Fibroblast of the conjunctiva (primary cell): Measurements from ENCODE around the gene MGAT5B.
"Not testable (repeated sequence)": the region's sequence is repeated elsewhere in the genome, so short reads cannot be mapped to it uniquely, and the experiment has no call there.

Experiments
- DNase-seq: peaks from one replicate; pipeline ENCODE4 v3.0.0-alpha.2; 2010; ENCODE audit warnings: low read depth

Gene MGAT5B

DNA sequence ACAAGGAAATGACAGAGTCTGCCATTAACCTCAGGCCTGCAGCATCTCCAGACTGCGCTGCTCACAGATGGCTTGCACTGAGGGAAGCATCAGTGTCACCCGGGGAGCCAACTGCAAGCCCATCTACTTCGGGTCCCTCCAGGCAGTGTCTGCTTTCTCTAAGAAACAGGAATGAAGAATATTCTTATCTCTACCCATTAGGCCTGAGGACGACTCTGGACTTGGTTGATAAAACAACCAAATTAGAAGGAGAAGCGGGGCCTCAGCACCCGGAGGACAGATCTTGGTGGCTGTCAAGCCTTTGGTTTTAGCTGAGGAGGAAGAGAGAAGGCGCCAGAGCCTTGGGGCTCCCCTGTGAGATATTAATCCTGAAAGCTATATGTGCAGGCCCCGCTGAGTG, 19.5 kb upstream of the MGAT5B start:
- DNase-seq, result no peak

DNA sequence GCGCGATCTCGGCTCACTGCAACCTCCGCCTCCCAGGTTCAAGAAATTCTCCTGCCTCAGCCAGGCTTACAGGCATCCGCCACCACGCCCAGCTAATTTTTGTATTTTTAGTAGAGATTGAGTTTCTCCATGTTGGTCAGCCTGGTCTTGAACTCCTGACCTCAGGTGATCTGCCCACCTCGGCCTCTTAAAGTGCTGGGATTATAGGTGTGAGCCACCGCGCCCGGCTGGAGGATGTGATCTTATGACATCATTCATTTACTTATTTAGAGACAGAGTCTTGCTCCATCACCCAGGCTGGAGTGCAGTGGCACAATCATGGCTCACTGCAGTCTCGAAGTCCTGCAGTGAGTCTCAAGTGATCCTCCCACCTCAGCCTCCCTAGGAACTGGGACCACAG, 19.0 kb upstream of the MGAT5B start:
- not testable (repeated sequence) for DNase-seq

- DNase-seq, result no peak
Measured at GRCh38 chr17:76852843-76853242, 15.4 kb upstream of the MGAT5B start.

GRCh38 chr17:76855105-76855504, 13.1 kb upstream of the MGAT5B start:
- DNase-seq, result no peak

GRCh38 chr17:76862079-76862478, 6.1 kb upstream of the MGAT5B start:
- DNase-seq, result no peak

DNA sequence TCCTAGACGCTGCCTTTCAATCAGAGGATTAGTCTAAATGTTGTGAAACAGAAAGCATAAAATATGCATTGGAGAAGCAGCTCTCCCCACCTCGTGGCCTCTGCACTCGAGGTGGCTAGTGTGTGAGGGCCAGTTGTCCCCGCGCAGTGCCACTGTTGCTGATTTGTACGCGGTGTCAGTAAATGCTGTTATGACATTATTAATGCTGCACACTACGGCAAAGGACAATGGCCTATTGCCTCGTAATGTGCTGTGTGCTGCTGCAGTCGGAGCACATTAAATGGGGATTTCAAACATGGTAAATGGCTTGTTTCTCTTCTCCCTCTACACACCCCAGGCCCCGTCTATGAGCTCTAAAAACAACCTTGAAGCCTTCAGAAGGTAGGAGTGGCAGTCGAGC, 5.7 kb upstream of the MGAT5B start:
- DNase-seq, result no peak

- no peak for DNase-seq
Measured at GRCh38 chr17:76864024-76864423, 4.2 kb upstream of the MGAT5B start.

DNA sequence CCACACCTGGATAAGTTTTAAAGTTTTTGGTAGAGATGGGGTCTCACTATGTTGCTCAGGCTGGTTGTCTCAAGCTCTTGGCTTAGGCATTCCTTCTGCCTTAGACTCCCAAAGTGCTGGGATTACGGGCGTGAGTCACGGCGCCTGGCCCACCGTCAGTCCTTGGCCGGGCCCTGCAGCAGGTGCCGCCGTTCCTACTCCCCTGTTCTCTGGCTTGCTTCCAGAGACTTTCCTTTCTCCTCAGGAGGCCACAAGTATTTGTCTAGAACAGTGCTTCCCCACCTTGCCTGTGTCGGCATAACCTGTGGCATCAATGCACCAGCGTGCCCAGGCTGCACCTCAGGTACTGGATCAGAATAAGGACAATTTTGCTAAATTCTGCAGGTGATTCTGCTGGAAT, 3.0 kb upstream of the MGAT5B start:
- DNase-seq, result no peak

DNA sequence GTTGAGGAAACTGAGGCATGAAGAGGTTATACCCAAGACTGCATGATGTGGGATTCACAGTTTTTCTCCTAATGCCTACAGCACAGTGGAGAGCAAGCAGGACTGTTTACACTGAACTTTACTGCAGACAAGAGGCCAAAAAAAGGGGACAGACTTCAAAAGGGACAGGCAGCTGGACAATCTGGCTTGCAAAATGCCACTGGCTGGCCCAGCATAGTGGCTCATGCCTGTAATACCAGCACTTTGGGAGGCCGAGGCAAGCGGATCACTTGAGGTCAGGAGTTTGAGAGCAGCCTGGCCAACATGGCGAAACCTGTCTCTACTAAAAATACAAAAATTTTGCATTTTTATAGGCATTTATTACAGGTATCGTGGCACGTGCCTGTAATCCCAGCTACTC, 2.0 kb upstream of the MGAT5B start:
- no peak for DNase-seq

GRCh38 chr17:76866774-76867577, 1.2 kb upstream of the MGAT5B start:
- no peak for DNase-seq

GRCh38 chr17:76867578-76868175, 527 bp upstream of the MGAT5B start:
- DNase-seq, result peak; percentile 8

- DNase-seq, result no peak
Measured at GRCh38 chr17:76868669-76869495, 678 bp downstream of the MGAT5B start.

DNA sequence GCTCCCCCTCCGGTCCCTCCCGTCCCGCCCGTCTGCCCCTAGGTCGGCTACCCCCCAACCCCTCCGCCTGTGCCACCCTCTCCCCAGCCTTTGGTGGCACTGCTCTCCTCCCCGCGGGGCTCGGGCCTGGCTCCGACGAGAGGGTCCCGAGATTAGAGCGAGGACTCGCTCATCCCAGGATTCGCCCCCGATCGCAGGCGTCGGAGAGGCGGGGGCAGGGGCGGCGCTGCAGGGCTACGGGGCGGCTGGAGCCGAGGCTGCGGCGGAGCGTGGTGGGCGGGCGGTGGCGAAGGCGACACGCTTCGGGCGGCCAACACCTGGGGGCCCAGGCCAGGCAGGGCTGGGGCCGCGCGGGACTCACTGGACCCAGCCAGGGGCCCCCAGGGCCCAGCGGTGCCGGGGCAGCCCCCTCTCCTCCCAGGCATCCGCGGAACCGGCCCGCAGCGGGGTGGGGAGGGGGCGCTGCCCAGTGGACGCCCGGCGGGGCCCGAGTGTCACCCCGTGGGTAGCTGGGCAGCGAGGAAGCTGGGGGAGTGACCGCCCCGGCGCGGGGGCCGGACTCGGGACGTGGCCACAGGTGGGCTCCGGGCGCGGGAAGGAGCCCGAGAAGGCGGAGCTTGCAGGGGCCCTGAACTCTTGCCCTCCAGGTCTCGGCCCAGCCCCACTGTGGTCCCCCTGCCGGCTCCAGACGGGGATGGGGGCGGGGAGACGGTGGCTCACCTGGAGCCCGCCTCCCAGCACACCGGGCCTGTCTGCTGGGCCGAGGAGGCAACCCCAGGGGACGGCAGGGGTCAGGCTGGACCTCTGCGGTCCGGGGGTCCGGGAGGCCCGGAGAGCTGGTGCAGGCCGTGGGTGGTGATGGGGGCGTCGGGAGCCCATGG, 1.5 kb downstream of the MGAT5B start:
- no peak for DNase-seq

DNA sequence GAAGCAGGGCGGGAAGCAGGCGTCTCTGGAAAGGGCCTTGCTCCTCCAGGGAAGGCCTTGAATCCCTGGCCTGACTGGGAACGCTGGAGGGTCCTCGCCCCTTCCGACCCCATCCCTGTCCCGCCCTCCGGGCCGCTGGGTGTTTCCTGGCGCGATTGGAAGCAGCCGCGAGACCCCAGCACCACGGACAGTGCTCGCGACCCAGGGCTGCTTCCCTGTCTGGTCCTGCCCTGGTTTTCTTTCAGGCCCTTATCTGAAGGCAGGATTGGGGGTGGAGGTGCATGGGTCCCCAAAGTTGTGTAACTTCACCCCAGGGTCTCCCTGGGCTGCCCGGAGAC, 2.1 kb downstream of the MGAT5B start:
- DNase-seq, result no peak

DNA sequence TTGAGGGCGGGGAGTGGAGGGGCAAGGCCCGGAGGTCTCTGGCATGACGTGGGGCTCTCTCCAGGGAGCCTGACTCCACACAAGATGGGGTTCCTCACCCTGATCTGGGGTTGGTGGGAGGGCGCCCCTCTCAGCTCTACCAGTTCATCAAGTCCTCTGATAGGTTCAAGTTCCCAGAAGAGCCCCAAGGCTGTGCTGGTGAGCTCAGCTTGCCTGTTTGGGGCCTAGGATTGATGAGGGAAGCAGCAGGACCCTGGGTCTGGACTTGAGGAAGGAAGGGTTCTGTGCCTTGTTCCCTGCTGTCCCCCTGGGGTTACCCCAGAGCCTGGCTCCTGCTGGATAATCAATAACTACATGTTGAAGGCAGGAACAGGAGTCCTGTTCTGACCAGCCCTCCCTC, 3.5 kb downstream of the MGAT5B start:
- DNase-seq, result no peak

DNA sequence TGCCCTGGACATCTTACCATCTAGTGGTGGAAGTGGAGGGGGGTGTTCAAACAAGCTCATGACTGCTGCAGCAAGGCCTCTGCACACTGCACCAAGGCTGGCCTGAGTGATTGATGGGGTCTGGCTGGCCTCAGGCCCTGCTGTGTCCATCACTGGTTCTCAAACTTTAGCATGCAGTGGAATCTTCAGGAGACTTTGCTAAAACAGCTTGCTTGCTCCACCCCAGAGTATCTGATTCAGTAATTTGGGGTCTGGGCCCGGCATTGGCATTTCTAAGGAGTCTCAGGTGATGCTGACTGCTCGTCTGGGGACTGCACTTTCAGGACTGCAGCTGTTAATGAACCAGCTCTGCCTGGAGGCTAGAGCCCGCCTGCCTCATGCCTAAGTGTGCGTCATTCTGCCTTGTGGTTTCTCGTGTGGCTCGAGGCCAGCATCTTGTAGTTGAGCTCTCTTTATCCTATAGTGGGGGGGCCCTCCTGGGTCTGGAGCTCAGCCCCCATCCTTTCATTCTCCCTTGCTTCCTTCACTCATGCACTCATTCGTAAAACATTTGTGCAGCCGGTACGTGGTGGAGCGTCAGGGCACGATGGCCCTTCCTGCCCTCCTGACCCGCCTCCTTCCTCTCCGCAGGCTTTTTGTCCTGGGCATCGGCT, 4.1 kb downstream of the MGAT5B start:
- DNase-seq, result peak; percentile 77

GRCh38 chr17:76872874-76873221, 4.6 kb downstream of the MGAT5B start:
- DNase-seq, result no peak

DNA sequence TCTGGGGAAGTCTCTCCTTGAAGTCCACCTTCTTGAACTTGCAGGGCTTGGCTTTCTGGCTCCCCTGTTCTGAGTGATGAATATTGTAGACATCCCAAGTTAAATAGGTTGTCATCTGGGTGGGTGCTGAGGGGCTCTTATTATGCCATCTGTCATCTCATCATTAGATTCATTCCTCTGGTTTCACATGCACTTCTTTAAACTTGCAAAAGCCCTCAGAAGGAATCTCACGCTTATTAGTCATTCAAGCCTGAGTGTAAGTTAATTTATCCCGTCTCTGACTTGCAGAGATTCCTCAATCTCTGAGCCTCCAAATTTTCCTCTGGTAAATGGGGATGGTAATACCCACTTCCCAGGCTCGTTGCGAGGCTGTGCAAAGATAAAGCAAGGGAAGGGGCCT, 5.7 kb downstream of the MGAT5B start:
- DNase-seq, result no peak

DNA sequence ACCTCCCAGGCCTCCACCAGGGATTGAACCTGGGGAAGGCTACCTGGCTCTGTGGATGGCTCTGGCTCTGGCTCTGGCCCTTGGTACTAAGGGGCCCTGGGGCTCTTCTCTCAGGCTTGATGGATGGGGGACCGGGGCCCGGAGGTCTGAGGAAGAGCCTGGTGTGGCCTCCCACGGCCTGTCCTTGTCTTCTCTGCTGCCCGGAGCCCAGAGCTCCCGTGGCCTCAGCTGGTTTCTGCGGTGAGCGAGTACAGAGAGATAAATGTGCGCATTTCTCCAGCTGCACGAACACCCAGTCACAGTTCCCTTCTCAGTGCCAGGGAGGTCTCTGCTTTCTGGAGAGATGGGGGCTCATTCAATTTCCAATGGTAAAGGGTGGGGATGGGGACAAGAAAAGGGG, 9.2 kb downstream of the MGAT5B start:
- DNase-seq, result no peak

DNA sequence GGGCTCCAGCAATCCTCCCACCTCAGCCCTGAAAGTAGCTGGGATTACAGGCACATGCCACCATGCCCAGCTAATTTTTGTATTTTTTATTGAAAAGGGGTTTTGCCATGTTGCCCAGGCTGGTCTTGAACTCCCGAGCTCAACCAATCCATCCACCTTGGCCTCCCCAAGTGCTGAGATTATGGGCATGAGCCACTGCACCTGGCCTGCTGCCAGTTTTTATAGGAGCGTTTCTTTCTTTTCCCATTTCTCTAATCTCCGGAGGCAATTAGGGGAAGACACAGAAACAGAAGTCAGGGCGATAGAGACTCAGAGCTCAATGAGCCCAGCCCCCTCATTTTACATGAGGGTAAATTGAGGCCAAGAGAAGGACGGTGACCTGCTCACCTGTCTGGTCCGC, 10.4 kb downstream of the MGAT5B start:
- DNase-seq, result no peak

- no peak for DNase-seq
Measured at GRCh38 chr17:76879254-76879653, 11.1 kb downstream of the MGAT5B start.

DNA sequence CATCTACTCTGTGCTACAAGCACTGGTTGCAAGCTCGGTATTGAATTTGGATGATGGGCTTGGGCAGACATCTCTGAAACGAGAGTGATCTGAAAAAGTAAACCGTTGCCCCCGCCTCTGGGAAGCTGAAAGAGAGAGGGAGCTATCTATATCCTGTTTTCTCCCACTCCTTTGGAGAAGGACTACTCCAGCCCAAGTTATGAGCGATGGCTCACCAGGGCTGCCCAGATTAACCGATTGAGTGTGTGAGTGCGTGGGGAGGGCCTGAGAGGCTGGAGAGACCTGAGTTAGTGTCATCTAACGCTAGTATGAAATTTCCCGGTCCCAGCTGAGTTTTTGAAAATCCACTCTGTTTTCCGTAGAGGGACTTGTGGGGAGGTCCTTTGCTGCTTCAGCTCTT, 11.5 kb downstream of the MGAT5B start:
- DNase-seq, result no peak
